Endothelial cell of umbilical vein (primary cell): ENCODE results near the gene SLC26A6. TPM values are rescaled to one million over a fixed set of nuclear protein-coding genes. Genes with fewer than 3 reads are reported as not detected.

Experiments used
- BruUV-seq: library from RNA; stranded (reverse); fragments of 400-500 nt; replicated peaks from 2 replicates; lab custom pipeline; 2021; lab: Mats Ljungman, UMichigan
- CTCF ChIA-PET: fragments of 300-600, 350-600 bp; sonication (Branson Sonifier 250); formaldehyde crosslinking; loops from one replicate; lab custom pipeline; 2021; ENCODE audit warnings: antibody characterized with exemption, inconsistent platforms; lab: Charles Lee
- POLR2A ChIA-PET: fragments of 300-600, 350-600 bp; sonication (Branson Sonifier 250); formaldehyde crosslinking; loops from one replicate; lab custom pipeline; 2021; ENCODE audit warnings: antibody characterized with exemption, inconsistent platforms; lab: Charles Lee
- DNase-seq: peaks from one replicate; pipeline ENCODE4 v3.0.0-alpha.2; 2011; ENCODE audit warnings: low read depth, low spot score
- FAIRE-seq: peaks from 2 replicates; lab custom pipeline; 2011; peaks lifted over from hg19 to GRCh38; lab: Jason Lieb, UNC
- H2AFZ ChIP-seq: 2 replicates; pipeline ENCODE4 v1.6.0; 2012; ENCODE audit warnings: low read depth, low read length, control low read depth, inconsistent platforms
- H3K27ac ChIP-seq: 2 replicates; pipeline ENCODE4 v1.5.1; 2011; ENCODE audit warnings: low read depth, mild to moderate bottlenecking, control low read depth, low read length, moderate library complexity; ENCODE audit not compliant: insufficient read depth
- H3K27me3 ChIP-seq, 2 experiments: 2 replicates each; pipeline versions ENCODE4 v1.6.0 to v1.6.1; 2011; ENCODE audit warnings: low read length in 2 of 2, mixed read lengths in 1 of 2; ENCODE audit not compliant: control insufficient read depth in 2 of 2, insufficient read depth in 2 of 2
- H3K36me3 ChIP-seq, 2 experiments: 2 replicates in 1 of 2; 3 replicates in 1 of 2; pipeline ENCODE4 v1.5.1; 2011; ENCODE audit warnings: low read length in 2 of 2, mild to moderate bottlenecking in 1 of 2, moderate library complexity in 1 of 2; ENCODE audit not compliant: control insufficient read depth in 2 of 2, insufficient read depth in 2 of 2; ENCODE audit errors: extremely low read depth in 1 of 2
- H3K4me1 ChIP-seq: 3 replicates; pipeline ENCODE4 v1.5.1; 2011; ENCODE audit warnings: mild to moderate bottlenecking, low read length; ENCODE audit not compliant: control insufficient read depth, insufficient read depth; ENCODE audit errors: extremely low read depth
- H3K4me2 ChIP-seq: 2 replicates; pipeline ENCODE4 v1.6.1; 2011; ENCODE audit warnings: low read length, control low read depth, mixed read lengths; ENCODE audit not compliant: insufficient read depth
- H3K4me3 ChIP-seq, 3 experiments: fragments of 200-600 bp in 1 of 3; sonication (generic), shearing (Covaris generic) in 1 of 3; replicated peaks in 1 of 3; 2 replicates each; pipeline ENCODE4 v1.5.1; 2011 to 2016; ENCODE audit warnings: control low read depth in 3 of 3, low read length in 3 of 3, mild to moderate bottlenecking in 2 of 3, inconsistent platforms in 1 of 3, low read depth in 1 of 3, moderate library complexity in 1 of 3; ENCODE audit not compliant: insufficient read depth in 1 of 3
- H3K79me2 ChIP-seq: 2 replicates; pipeline ENCODE4 v1.6.0; 2012; ENCODE audit warnings: low read length, inconsistent platforms; ENCODE audit not compliant: control insufficient read depth, insufficient read depth
- H3K9ac ChIP-seq: replicated peaks from 2 replicates; pipeline ENCODE3; 2011; ENCODE audit warnings: low read length, control low read depth; ENCODE audit not compliant: insufficient read depth; ENCODE audit errors: extremely low read depth
- H3K9me1 ChIP-seq: replicated peaks from 3 replicates; pipeline ENCODE4 v1.6.0; 2011; ENCODE audit warnings: mild to moderate bottlenecking, low read length; ENCODE audit not compliant: control insufficient read depth, insufficient read depth; ENCODE audit errors: extremely low read depth
- H3K9me3 ChIP-seq: replicated peaks from 2 replicates; pipeline ENCODE4 v1.5.1; 2012; ENCODE audit warnings: low read length, inconsistent platforms; ENCODE audit not compliant: control insufficient read depth, insufficient read depth
- H4K20me1 ChIP-seq: replicated peaks from 2 replicates; pipeline ENCODE3; 2011; ENCODE audit warnings: mild to moderate bottlenecking, low read length; ENCODE audit not compliant: control insufficient read depth, insufficient read depth; ENCODE audit errors: extremely low read depth
- EZH2 ChIP-seq: IDR thresholded peaks from 2 replicates; pipeline ENCODE4 v1.6.1; 2012; ENCODE audit warnings: borderline replicate concordance, low read depth, mild to moderate bottlenecking, moderate library complexity, low read length, inconsistent platforms; ENCODE audit not compliant: severe bottlenecking
- FOS ChIP-seq: IDR thresholded peaks from 2 replicates; pipeline ENCODE4 v1.6.1; 2011; ENCODE audit warnings: mild to moderate bottlenecking, low read length, moderate library complexity, borderline replicate concordance; ENCODE audit not compliant: insufficient read depth
- GATA2 ChIP-seq: IDR thresholded peaks from 2 replicates; pipeline ENCODE4 v1.7.0; 2011; ENCODE audit warnings: low read depth, mild to moderate bottlenecking, moderate library complexity, mixed read lengths, low read length; ENCODE audit not compliant: insufficient read length, insufficient read depth
- JUN ChIP-seq: IDR thresholded peaks from 2 replicates; pipeline ENCODE4 v1.6.1; 2011; ENCODE audit warnings: borderline replicate concordance, low read depth; ENCODE audit not compliant: insufficient read length, insufficient read depth
- MYC ChIP-seq: IDR thresholded peaks from one replicate; pipeline ENCODE4 v1.6.1; 2011; ENCODE audit warnings: mild to moderate bottlenecking, low read depth, low read length
- POLR2A ChIP-seq: IDR thresholded peaks from 2 replicates; pipeline ENCODE4 v1.6.1; 2012; ENCODE audit warnings: low read depth, mild to moderate bottlenecking, control low read depth, low read length
- POLR2AphosphoS5 ChIP-seq: IDR thresholded peaks from 2 replicates; pipeline ENCODE4 v1.6.1; 2012; ENCODE audit warnings: low read depth, mild to moderate bottlenecking, control low read depth, low read length, moderate library complexity; ENCODE audit not compliant: insufficient read depth
- dilution Hi-C: fragments of 300-500 bp; cut with MboI; formaldehyde crosslinking; loops from one replicate; pipeline ENCODE4 v1.15.0; 2019; ENCODE audit warnings: low sequenced_read_pairs; ENCODE audit not compliant: extremely low pct_ligation_motif_present
- intact Hi-C: fragments of 100-400 bp; cut with micrococcal nuclease; formaldehyde crosslinking; loops from one replicate; pipeline ENCODE4 v1.10.0; 2022
- polyA plus RNA-seq, 4 experiments: library from polyadenylated mRNA; depleted of rRNA in 3 of 4; stranded (reverse) in 3 of 4; unstranded in 1 of 4; fragments of >200 nt; gene quantifications; 2 replicates each; pipeline versions ENCODE4 v1.2.1 to v1.2.3, GENCODE V29; 2011 to 2012; ENCODE audit warnings: missing spikeins in 1 of 4
- total RNA-seq: library from RNA; stranded (reverse); gene quantifications from 2 replicates; pipeline ENCODE4 v1.2.3, GENCODE V29; 2021
- TF ChIP-seq, protein P1 (sequence below): IDR thresholded peaks from 2 replicates; pipeline ENCODE4 v1.6.1; 2011; ENCODE audit not compliant: insufficient read depth, insufficient read length
- TF ChIP-seq, protein P2 (sequence below), 2 donors: IDR thresholded peaks; 1 replicate in 1 of 2; 2 replicates in 1 of 2; pipeline ENCODE4 v1.5.1; 2011; ENCODE audit warnings: low read length in 2 of 2, mild to moderate bottlenecking in 2 of 2, moderate library complexity in 2 of 2, control low read depth in 1 of 2, inconsistent platforms in 1 of 2, low read depth in 1 of 2; ENCODE audit not compliant: insufficient read depth in 1 of 2; ENCODE audit errors: extremely low read depth in 1 of 2

SLC26A6 gene
- total and polyA plus RNA-seq, 2 donors (not counting 3 experiments of a cell fraction or from before 2014, with no cell fraction given): 31.0 to 32.2 TPM

DNA sequence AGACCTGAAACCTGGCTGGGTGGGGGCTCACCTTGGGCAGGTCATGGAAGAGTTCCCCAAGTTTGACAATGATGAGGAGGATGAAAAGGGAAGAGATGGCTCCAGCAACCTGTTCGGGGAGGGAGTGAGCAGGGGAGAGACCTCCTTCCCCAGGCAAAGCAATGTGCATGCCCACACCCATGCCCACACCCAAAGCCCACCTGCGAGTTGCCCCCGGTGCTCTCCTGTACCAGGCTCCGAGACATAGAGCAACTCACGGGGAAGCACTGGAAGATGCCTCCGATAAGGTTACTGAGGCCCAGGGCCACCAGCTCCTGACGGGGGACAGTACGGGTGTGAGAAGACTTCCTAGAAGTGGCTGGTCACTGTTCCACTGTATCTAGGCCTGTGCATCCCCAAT, 4.9 kb downstream of the SLC26A6 start:
- intact Hi-C loops (no loop called here), dilution Hi-C loops (no loop called here)
- Histone ChIP-seq H3K4me3 (no peak overlapping the region), H3K27me3 (no peaks in the 10 kb centered on the region), H3K9ac (no peak overlapping the region), H2AFZ (no peak overlapping the region), H3K36me3 (peaks cover 0 to 41% of the 10 kb centered on the region in 2 experiments), H3K4me1 (peaks cover 3% of the 10 kb centered on the region), H4K20me1 (no peaks in the 10 kb centered on the region), H3K9me1 (no peaks in the 10 kb centered on the region), H3K4me2 (no peak overlapping the region), H3K27ac (no peak overlapping the region), H3K79me2 (no peaks in the 10 kb centered on the region), H3K9me3 (no peaks in the 10 kb centered on the region)
- TF ChIP-seq MYC (no peak), JUN (no peak), EZH2 (no peak), POLR2A (no peak), POLR2AphosphoS5 (no peak), FOS (no peak), GATA2 (no peak)
- TF ChIP-seq, protein P1, sequence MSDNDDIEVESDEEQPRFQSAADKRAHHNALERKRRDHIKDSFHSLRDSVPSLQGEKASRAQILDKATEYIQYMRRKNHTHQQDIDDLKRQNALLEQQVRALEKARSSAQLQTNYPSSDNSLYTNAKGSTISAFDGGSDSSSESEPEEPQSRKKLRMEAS: no peak
- TF ChIP-seq, protein P2, sequence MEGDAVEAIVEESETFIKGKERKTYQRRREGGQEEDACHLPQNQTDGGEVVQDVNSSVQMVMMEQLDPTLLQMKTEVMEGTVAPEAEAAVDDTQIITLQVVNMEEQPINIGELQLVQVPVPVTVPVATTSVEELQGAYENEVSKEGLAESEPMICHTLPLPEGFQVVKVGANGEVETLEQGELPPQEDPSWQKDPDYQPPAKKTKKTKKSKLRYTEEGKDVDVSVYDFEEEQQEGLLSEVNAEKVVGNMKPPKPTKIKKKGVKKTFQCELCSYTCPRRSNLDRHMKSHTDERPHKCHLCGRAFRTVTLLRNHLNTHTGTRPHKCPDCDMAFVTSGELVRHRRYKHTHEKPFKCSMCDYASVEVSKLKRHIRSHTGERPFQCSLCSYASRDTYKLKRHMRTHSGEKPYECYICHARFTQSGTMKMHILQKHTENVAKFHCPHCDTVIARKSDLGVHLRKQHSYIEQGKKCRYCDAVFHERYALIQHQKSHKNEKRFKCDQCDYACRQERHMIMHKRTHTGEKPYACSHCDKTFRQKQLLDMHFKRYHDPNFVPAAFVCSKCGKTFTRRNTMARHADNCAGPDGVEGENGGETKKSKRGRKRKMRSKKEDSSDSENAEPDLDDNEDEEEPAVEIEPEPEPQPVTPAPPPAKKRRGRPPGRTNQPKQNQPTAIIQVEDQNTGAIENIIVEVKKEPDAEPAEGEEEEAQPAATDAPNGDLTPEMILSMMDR (IDR thresholded peaks at IDR 0.05; ENCODE audit: extremely low read depth in 1 of 2, insufficient read depth in 1 of 2, low read depth in 1 of 2, low read length in 2 of 2): no peak
- POLR2A ChIA-PET: no interaction called here
- BruUV-seq: no TSS peak
- FAIRE-seq (no peak), DNase-seq (no peak)
- CTCF ChIA-PET: no interaction called here
